HG02852 (cell line): ENCODE results near the gene PHOSPHO1.
A peak's percentile ranks its signal among the peaks of the same experiment; 100 is the strongest.
"Not testable (repeated sequence)": the region's sequence is repeated elsewhere in the genome, so short reads cannot be mapped to it uniquely, and the experiment has no call there.

Source experiments
- ATAC-seq: cut with Tn5 transposase; IDR thresholded peaks from one replicate; pipeline ENCODE4 v1.9.1; 2021; ENCODE audit warnings: mild to moderate bottlenecking, moderate library complexity; ENCODE audit not compliant: unreplicated experiment

PHOSPHO1 gene

GRCh38 chr17:49230636-49231562 lies at the start of gene PHOSPHO1:
PHOSPHO1 (minus strand) TSS chr17:49230787; CDS start chr17:49226691, 4,096 bp downstream.
- peak; percentile 89 for ATAC-seq

- ATAC-seq, result no peak
Measured at GRCh38 chr17:49280061-49280460, 49.5 kb upstream of the PHOSPHO1 start.

- not testable (repeated sequence) for ATAC-seq
Measured at GRCh38 chr17:49279263-49280015, 48.9 kb upstream of the PHOSPHO1 start.

- ATAC-seq, result no peak
Measured at GRCh38 chr17:49278076-49278475, 47.5 kb upstream of the PHOSPHO1 start.

GRCh38 chr17:49277638-49278037 lies 47.1 kb upstream of the PHOSPHO1 start:
- no peak for ATAC-seq

- ATAC-seq, result not testable (repeated sequence)
Measured at GRCh38 chr17:49275981-49276380, 45.4 kb upstream of the PHOSPHO1 start.

GRCh38 chr17:49269356-49269755 lies 38.8 kb upstream of the PHOSPHO1 start:
- ATAC-seq, result no peak

GRCh38 chr17:49267912-49268311 lies 37.3 kb upstream of the PHOSPHO1 start:
- ATAC-seq, result no peak

GRCh38 chr17:49266233-49266632 lies 35.6 kb upstream of the PHOSPHO1 start:
- ATAC-seq, result no peak

- not testable (repeated sequence) for ATAC-seq
Measured at GRCh38 chr17:49261540-49261939, 31.0 kb upstream of the PHOSPHO1 start.

GRCh38 chr17:49260817-49261291 lies 30.3 kb upstream of the PHOSPHO1 start:
- no peak for ATAC-seq

- peak; percentile 44 for ATAC-seq
Measured at GRCh38 chr17:49260011-49260816, 29.6 kb upstream of the PHOSPHO1 start.

- no peak for ATAC-seq
Measured at GRCh38 chr17:49259663-49260010, 29.1 kb upstream of the PHOSPHO1 start.

GRCh38 chr17:49258394-49258793 lies 27.8 kb upstream of the PHOSPHO1 start:
- ATAC-seq, result no peak

GRCh38 chr17:49255125-49255524 lies 24.5 kb upstream of the PHOSPHO1 start:
- ATAC-seq, result no peak

GRCh38 chr17:49254066-49254465 lies 23.5 kb upstream of the PHOSPHO1 start:
- no peak for ATAC-seq

GRCh38 chr17:49252148-49252695 lies 21.6 kb upstream of the PHOSPHO1 start:
- no peak for ATAC-seq

GRCh38 chr17:49249890-49250522 lies 19.4 kb upstream of the PHOSPHO1 start:
- ATAC-seq, result no peak

GRCh38 chr17:49249292-49249794 lies 18.8 kb upstream of the PHOSPHO1 start:
- no peak for ATAC-seq

- no peak for ATAC-seq
Measured at GRCh38 chr17:49247944-49248343, 17.4 kb upstream of the PHOSPHO1 start.
